HepG2 (cell line): Measurements from ENCODE around the gene MNT. TPM values are rescaled to one million over a fixed set of nuclear protein-coding genes. Genes with fewer than 3 reads are reported as not detected.

Source experiments
- ATAD3A ChIP-seq: sonication (generic); formaldehyde crosslinking; IDR thresholded peaks from 2 replicates; pipeline ENCODE4 v1.4.0; 2020; ENCODE audit warnings: missing genetic modification reagents
- ATF5 ChIP-seq: sonication (generic); formaldehyde crosslinking; IDR thresholded peaks from 2 replicates; pipeline ENCODE4 v1.4.0; 2020; ENCODE audit warnings: mild to moderate bottlenecking, low read depth, missing genetic modification reagents
- BRD4 ChIP-seq: sonication (generic); formaldehyde crosslinking; IDR thresholded peaks from 2 replicates; pipeline ENCODE4 v1.4.0; 2020; ENCODE audit warnings: missing genetic modification reagents
- HES4 ChIP-seq: sonication (generic); formaldehyde crosslinking; IDR thresholded peaks from 2 replicates; pipeline ENCODE4 v1.9.0; 2021; ENCODE audit warnings: mild to moderate bottlenecking, missing genetic modification reagents, borderline replicate concordance
- HNF4G ChIP-seq, 2 experiments: sonication (generic) in 1 of 2; formaldehyde crosslinking in 1 of 2; IDR thresholded peaks; 2 replicates each; pipeline versions ENCODE4 v1.4.0 to v1.6.1; 2011 to 2020; ENCODE audit warnings: borderline replicate concordance in 2 of 2, low read depth in 2 of 2, mild to moderate bottlenecking in 2 of 2, low read length in 1 of 2, missing genetic modification reagents in 1 of 2, moderate library complexity in 1 of 2
- JUN ChIP-seq: sonication (generic); formaldehyde crosslinking; IDR thresholded peaks from 2 replicates; pipeline ENCODE4 v1.4.0; 2020; ENCODE audit warnings: mild to moderate bottlenecking, missing genetic modification reagents
- KLF9 ChIP-seq: IDR thresholded peaks from 2 replicates; pipeline ENCODE4 v1.6.1; 2016; ENCODE audit warnings: low read depth
- LCORL ChIP-seq, 2 experiments: fragments of 450-650 bp in 1 of 2; sonication (generic) in 1 of 2; formaldehyde crosslinking in 1 of 2; IDR thresholded peaks; 2 replicates each; pipeline versions ENCODE4 v1.5.0 to v1.6.1; 2017 to 2020; ENCODE audit warnings: antibody characterized with exemption in 1 of 2, missing genetic modification reagents in 1 of 2
- MAFF ChIP-seq: IDR thresholded peaks from 2 replicates; pipeline ENCODE4 v1.6.1; 2011; ENCODE audit warnings: low read depth, low read length, improper control_type of control experiment
- MED13 ChIP-seq: sonication (generic); formaldehyde crosslinking; IDR thresholded peaks from 2 replicates; pipeline ENCODE4 v1.5.0; 2020; ENCODE audit warnings: missing genetic modification reagents
- MIER3 ChIP-seq: IDR thresholded peaks from 2 replicates; pipeline ENCODE4 v1.6.1; 2016; ENCODE audit warnings: missing compliant biosample characterization, borderline replicate concordance
- MNT ChIP-seq: fragments of 450-650 bp; IDR thresholded peaks from 2 replicates; pipeline ENCODE4 v1.6.1; 2016
- MXI1 ChIP-seq: IDR thresholded peaks from 3 replicates; pipeline ENCODE4 v1.6.1; 2012; ENCODE audit warnings: low read depth, low read length, inconsistent platforms, borderline replicate concordance
- NR2F2 ChIP-seq: IDR thresholded peaks from 2 replicates; pipeline ENCODE4 v1.6.1; 2012; ENCODE audit warnings: low read depth, inconsistent platforms, borderline replicate concordance
- SOX5 ChIP-seq: IDR thresholded peaks from 2 replicates; pipeline ENCODE4 v1.6.1; 2016; ENCODE audit warnings: borderline replicate concordance
- XRCC5 ChIP-seq: fragments of 200-400 bp; formaldehyde crosslinking; optimal IDR thresholded peaks from 2 replicates; pipeline ENCODE3; 2017; ENCODE audit warnings: mild to moderate bottlenecking, low read length
- ZBTB8A ChIP-seq: sonication (generic); formaldehyde crosslinking; IDR thresholded peaks from 2 replicates; pipeline ENCODE4 v1.4.0; 2020; ENCODE audit warnings: mild to moderate bottlenecking, low read depth, missing genetic modification reagents, borderline replicate concordance
- ZNF260 ChIP-seq: sonication (generic); formaldehyde crosslinking; IDR thresholded peaks from 2 replicates; pipeline ENCODE4 v1.4.0; 2020; ENCODE audit warnings: missing genetic modification reagents, low read depth, mild to moderate bottlenecking, borderline replicate concordance
- ZNF468 ChIP-seq: sonication (generic); formaldehyde crosslinking; IDR thresholded peaks from 2 replicates; pipeline ENCODE4 v1.8.0; 2022; ENCODE audit warnings: mild to moderate bottlenecking, moderate library complexity, missing genetic modification reagents
- ZNF646 ChIP-seq: sonication (generic); formaldehyde crosslinking; IDR thresholded peaks from 2 replicates; pipeline ENCODE4 v1.9.0; 2021; ENCODE audit warnings: mild to moderate bottlenecking, missing genetic modification reagents
- polyA plus RNA-seq, 8 experiments: library from polyadenylated mRNA; depleted of rRNA in 3 of 8; stranded (reverse) in 7 of 8; unstranded in 1 of 8; fragments of >200 nt; fragmentation: Illumina TruSeq in 4 of 8; extraction: Trizol in 4 of 8; gene quantifications; 2 replicates each; pipeline versions ENCODE4 v1.2.1 to v1.2.3, GENCODE V29; 2011 to 2016; ENCODE audit warnings: low read depth in 4 of 8, missing spikeins in 1 of 8, mixed read lengths in 1 of 8; ENCODE audit not compliant: insufficient read depth in 1 of 8
- total RNA-seq, 5 experiments: library from RNA; depleted of rRNA; stranded (reverse); fragments of >200 nt; fragmentation: Illumina TruSeq; extraction: Trizol; gene quantifications; 2 replicates each; pipeline ENCODE4 v1.2.3, GENCODE V29; 2016; ENCODE audit warnings: low read depth in 1 of 5

MNT gene
- total and polyA plus RNA-seq, 2 of the 13 experiments (the other 11 are each of a cell fraction or from before 2014, with no cell fraction given) = 2.1 to 3.5 TPM

GRCh38 chr17:2399572-2400473 lies 1.0 kb downstream of the MNT start (continued):
- TF ChIP-seq ATF5 (CRISPR knock-in tag) (0 out of 2 replicates have a peak, but pooled peaks have one; percentile 33), NR2F2 (peak; percentile 76; the same call in 1 of the 2 replicates), ZBTB8A (no peak), HES4 (CRISPR knock-in tag) (no peak; the same call in 1 of the 2 replicates), SOX5 (CRISPR knock-in tag) (no peak; the same call in 1 of the 2 replicates), MNT (peak; percentile 92), MIER3 (peak; percentile 40; the same call in 1 of the 2 replicates), KLF9 (CRISPR knock-in tag) (no peak; the same call in 1 of the 2 replicates), JUN (CRISPR knock-in tag) (peak; percentile 79), LCORL (IDR thresholded peaks at IDR 0.05) (no peak), LCORL (CRISPR knock-in tag; IDR thresholded peaks at IDR 0.05) (peak; percentile 90), ZNF468 (CRISPR knock-in tag) (no peak), MAFF (no peak), ZNF260 (CRISPR knock-in tag) (no peak), ZNF646 (no peak), BRD4 (CRISPR knock-in tag) (0 out of 2 replicates have a peak, but pooled peaks have one; percentile 31), MED13 (CRISPR knock-in tag) (no peak), MXI1 (peak; percentile 93; the same call in 2 of the 3 replicates), XRCC5 (no peak), ATAD3A (CRISPR knock-in tag) (no peak), HNF4G (IDR thresholded peaks at IDR 0.05; ENCODE audit: borderline replicate concordance, low read depth, low read length) (peak; percentile 7; the same call in 1 of the 2 replicates), HNF4G (CRISPR knock-in tag; IDR thresholded peaks at IDR 0.05; ENCODE audit: borderline replicate concordance, low read depth) (no peak)
